ACC112 (cell line): ENCODE data around the gene VPS54.
A peak's percentile ranks its signal among the peaks of the same experiment; 100 is the strongest.

Experiments
- H2AFZ ChIP-seq: fragments of 200-600 bp; sonication (generic); one replicate; pipeline ENCODE4 v1.6.0; 2017; ENCODE audit warnings: antibody characterized with exemption, low read length; ENCODE audit not compliant: unreplicated experiment
- H3K27ac ChIP-seq: fragments of 200-600 bp; sonication (generic); 2 replicates; pipeline ENCODE4 v1.5.1; 2014; ENCODE audit warnings: low read depth, mild to moderate bottlenecking, antibody characterized with exemption, low read length, moderate library complexity
- H3K27me3 ChIP-seq: fragments of 200-600 bp; sonication (generic); 2 replicates; pipeline ENCODE4 v1.6.1; 2014; ENCODE audit warnings: mild to moderate bottlenecking, antibody characterized with exemption, low read length, moderate library complexity, mixed read lengths; ENCODE audit not compliant: insufficient read depth
- H3K36me3 ChIP-seq: fragments of 200-600 bp; sonication (generic); 2 replicates; pipeline ENCODE4 v1.6.1; 2016; ENCODE audit warnings: mild to moderate bottlenecking, antibody characterized with exemption, low read length, moderate library complexity, mixed read lengths; ENCODE audit not compliant: insufficient read depth
- H3K4me1 ChIP-seq: fragments of 200-600 bp; sonication (generic); one replicate; pipeline ENCODE4 v1.6.1; 2016; ENCODE audit warnings: low read length, mixed read lengths; ENCODE audit not compliant: insufficient read depth, unreplicated experiment, control insufficient read depth
- H3K4me3 ChIP-seq: fragments of 200-600 bp; sonication (generic); 2 replicates; pipeline ENCODE4 v1.5.1; 2014; ENCODE audit warnings: mild to moderate bottlenecking, low read depth, low read length
- H3K79me2 ChIP-seq: fragments of 200-600 bp; sonication (generic); one replicate; pipeline ENCODE4 v1.6.0; 2016; ENCODE audit warnings: low read length; ENCODE audit not compliant: control insufficient read depth, unreplicated experiment, insufficient read depth

VPS54 gene

GRCh38 chr2:63843093-63843492, 176.1 kb downstream of the VPS54 start:
- peaks cover 37% of the 10 kb centered on the region for H3K4me1 ChIP-seq
- H2AFZ ChIP-seq = no peak overlapping the region
- H3K79me2 ChIP-seq = peaks cover 71% of the 10 kb centered on the region
- H3K4me3 ChIP-seq = peak overlapping the region; percentile 99
- H3K27me3 ChIP-seq = no peaks in the 10 kb centered on the region
- peaks cover 6% of the 10 kb centered on the region; the same call in 1 of the 2 replicates for H3K36me3 ChIP-seq
- peak overlapping the region; percentile 95 for H3K27ac ChIP-seq

DNA sequence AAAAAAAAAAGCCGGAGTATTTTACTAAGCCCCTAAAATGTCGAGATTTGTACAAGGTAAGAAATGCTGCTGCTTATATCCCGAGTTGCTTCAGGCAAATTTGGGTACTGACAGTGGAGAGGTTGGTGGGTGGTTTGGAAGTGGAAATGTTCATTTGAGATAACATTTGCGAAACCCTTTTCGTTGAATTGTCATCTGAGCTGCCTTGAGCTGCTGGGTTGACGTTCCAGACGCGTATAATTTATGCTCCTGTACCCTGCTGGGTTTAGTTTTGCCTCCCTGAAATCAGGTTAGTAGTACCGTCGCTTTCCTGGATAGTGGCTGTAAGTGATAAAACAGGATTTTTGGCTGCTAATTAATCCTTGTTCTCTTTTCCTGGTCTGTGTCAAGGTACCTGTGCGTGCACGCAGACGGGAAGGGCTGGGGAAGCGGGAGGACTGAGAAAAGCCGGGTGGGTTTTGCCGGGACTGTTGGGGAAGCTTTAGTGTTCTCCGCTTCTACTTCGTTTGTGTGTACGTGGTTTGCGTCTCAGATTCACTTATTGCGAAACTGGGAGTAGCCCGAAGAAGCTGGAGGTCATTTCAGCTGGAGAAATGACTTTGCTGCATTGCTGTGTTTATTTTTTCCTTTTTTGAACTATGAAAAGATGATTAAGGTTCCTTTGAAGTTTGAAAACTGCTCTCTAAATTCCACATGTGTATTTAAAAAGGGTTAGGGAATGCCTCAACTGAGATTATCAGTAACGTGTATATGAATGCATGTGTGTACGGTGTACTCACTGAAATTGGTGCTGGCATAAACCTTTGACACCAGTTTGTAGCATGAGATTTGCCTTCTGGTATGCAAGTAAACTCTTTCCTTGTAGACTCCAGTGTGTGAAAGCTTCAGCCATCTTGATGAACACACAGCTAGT, 176.8 kb downstream of the VPS54 start:
- Histone ChIP-seq H3K27ac (peak overlapping the region; percentile 95), H2AFZ (peak overlapping the region; percentile 47), H3K36me3 (peaks cover 6% of the 10 kb centered on the region; the same call in 1 of the 2 replicates), H3K79me2 (peaks cover 65% of the 10 kb centered on the region), H3K4me1 (peaks cover 37% of the 10 kb centered on the region), H3K4me3 (peak overlapping the region; percentile 99), H3K27me3 (no peaks in the 10 kb centered on the region)
